ENCODE data around the gene ATP2B2.

ATP2B2 gene

GRCh38 chr3:10520072-10520471, 14.7 kb upstream of the ATP2B2 start:
- H3K27me3 ChIP-seq (ENCODE audit: control insufficient read depth in 1 of 2, insufficient read depth in 2 of 2, low read length in 2 of 2), result peaks cover 0 to 8% of the 10 kb centered on the region in 2 donors
- no peaks in the 10 kb centered on the region for H3K36me3 ChIP-seq (ENCODE audit: control insufficient read depth in 2 of 2, insufficient read depth in 2 of 2, low read length in 2 of 2)
- no peak overlapping the region for H3K9ac ChIP-seq (ENCODE audit: low read length in 2 of 2)
- H3K4me3 ChIP-seq (ENCODE audit: low read length in 2 of 2), result no peak overlapping the region
- H3K4me1 ChIP-seq (ENCODE audit: control insufficient read depth, insufficient read depth, low read length), result no peaks in the 10 kb centered on the region
- H3K9me3 ChIP-seq (ENCODE audit: control insufficient read depth in 2 of 2, low read length in 2 of 2), result no peaks in the 10 kb centered on the region
- no peak overlapping the region for H3K27ac ChIP-seq (ENCODE audit: low read length)

- Histone ChIP-seq H3K9ac (ENCODE audit: low read length in 2 of 2) (no peak overlapping the region), H3K4me3 (ENCODE audit: low read length in 2 of 2) (no peak overlapping the region), H3K27ac (ENCODE audit: low read length) (no peak overlapping the region), H3K36me3 (ENCODE audit: control insufficient read depth in 2 of 2, insufficient read depth in 2 of 2, low read length in 2 of 2) (no peaks in the 10 kb centered on the region), H3K27me3 (ENCODE audit: control insufficient read depth in 1 of 2, insufficient read depth in 2 of 2, low read length in 2 of 2) (peaks cover 0 to 4% of the 10 kb centered on the region in 2 donors), H3K4me1 (ENCODE audit: control insufficient read depth, insufficient read depth, low read length) (no peaks in the 10 kb centered on the region), H3K9me3 (ENCODE audit: control insufficient read depth in 2 of 2, low read length in 2 of 2) (no peaks in the 10 kb centered on the region)
Measured at GRCh38 chr3:10519236-10519635, 13.8 kb upstream of the ATP2B2 start.

- H3K27ac ChIP-seq (ENCODE audit: low read length), result no peak overlapping the region
- peaks cover 0 to 5% of the 10 kb centered on the region in 2 donors for H3K27me3 ChIP-seq (ENCODE audit: control insufficient read depth in 1 of 2, insufficient read depth in 2 of 2, low read length in 2 of 2)
- H3K4me1 ChIP-seq (ENCODE audit: control insufficient read depth, insufficient read depth, low read length), result no peaks in the 10 kb centered on the region
- H3K4me3 ChIP-seq (ENCODE audit: low read length in 2 of 2), result no peak overlapping the region
- H3K36me3 ChIP-seq (ENCODE audit: control insufficient read depth in 2 of 2, insufficient read depth in 2 of 2, low read length in 2 of 2), result no peaks in the 10 kb centered on the region
- no peak overlapping the region for H3K9ac ChIP-seq (ENCODE audit: low read length in 2 of 2)
- no peaks in the 10 kb centered on the region for H3K9me3 ChIP-seq (ENCODE audit: control insufficient read depth in 2 of 2, low read length in 2 of 2)
Measured at GRCh38 chr3:10518506-10519150, 13.2 kb upstream of the ATP2B2 start.

GRCh38 chr3:10517627-10518026, 12.2 kb upstream of the ATP2B2 start:
- Histone ChIP-seq H3K9ac (ENCODE audit: low read length in 2 of 2) (no peak overlapping the region), H3K4me1 (ENCODE audit: control insufficient read depth, insufficient read depth, low read length) (no peaks in the 10 kb centered on the region), H3K36me3 (ENCODE audit: control insufficient read depth in 2 of 2, insufficient read depth in 2 of 2, low read length in 2 of 2) (no peaks in the 10 kb centered on the region), H3K27ac (ENCODE audit: low read length) (no peak overlapping the region), H3K9me3 (ENCODE audit: control insufficient read depth in 2 of 2, low read length in 2 of 2) (no peaks in the 10 kb centered on the region), H3K4me3 (ENCODE audit: low read length in 2 of 2) (no peak overlapping the region), H3K27me3 (ENCODE audit: control insufficient read depth in 1 of 2, insufficient read depth in 2 of 2, low read length in 2 of 2) (peaks cover 0 to 6% of the 10 kb centered on the region in 2 donors)

- Histone ChIP-seq H3K9me3 (ENCODE audit: control insufficient read depth in 2 of 2, low read length in 2 of 2) (no peaks in the 10 kb centered on the region), H3K27ac (ENCODE audit: low read length) (no peak overlapping the region), H3K27me3 (ENCODE audit: control insufficient read depth in 1 of 2, insufficient read depth in 2 of 2, low read length in 2 of 2) (peaks cover 0 to 4% of the 10 kb centered on the region in 2 donors)
Measured at GRCh38 chr3:10516544-10517452, 11.4 kb upstream of the ATP2B2 start.

GRCh38 chr3:10515884-10516495, 10.6 kb upstream of the ATP2B2 start:
- H3K9ac ChIP-seq (ENCODE audit: low read length in 2 of 2), result no peak overlapping the region
- no peaks in the 10 kb centered on the region for H3K4me1 ChIP-seq (ENCODE audit: control insufficient read depth, insufficient read depth, low read length)
- H3K4me3 ChIP-seq (ENCODE audit: low read length in 2 of 2), result no peak overlapping the region
- H3K36me3 ChIP-seq (ENCODE audit: control insufficient read depth in 2 of 2, insufficient read depth in 2 of 2, low read length in 2 of 2), result no peaks in the 10 kb centered on the region
- no peak overlapping the region for H3K27ac ChIP-seq (ENCODE audit: low read length)
- peaks cover 0 to 4% of the 10 kb centered on the region in 2 donors for H3K27me3 ChIP-seq (ENCODE audit: control insufficient read depth in 1 of 2, insufficient read depth in 2 of 2, low read length in 2 of 2)
- no peaks in the 10 kb centered on the region for H3K9me3 ChIP-seq (ENCODE audit: control insufficient read depth in 2 of 2, low read length in 2 of 2)

More at GRCh38 chr3:10516544-10517452, 11.4 kb upstream of the ATP2B2 start:
- H3K9ac ChIP-seq (ENCODE audit: low read length in 2 of 2), result no peak overlapping the region
- H3K4me3 ChIP-seq (ENCODE audit: low read length in 2 of 2), result no peak overlapping the region
- no peaks in the 10 kb centered on the region for H3K4me1 ChIP-seq (ENCODE audit: control insufficient read depth, insufficient read depth, low read length)
- H3K36me3 ChIP-seq (ENCODE audit: control insufficient read depth in 2 of 2, insufficient read depth in 2 of 2, low read length in 2 of 2), result no peaks in the 10 kb centered on the region

GRCh38 chr3:10515396-10515795, 10.0 kb upstream of the ATP2B2 start:
- Histone ChIP-seq H3K9ac (ENCODE audit: low read length in 2 of 2) (no peak overlapping the region), H3K9me3 (ENCODE audit: control insufficient read depth in 2 of 2, low read length in 2 of 2) (no peaks in the 10 kb centered on the region), H3K27ac (ENCODE audit: low read length) (no peak overlapping the region), H3K4me3 (ENCODE audit: low read length in 2 of 2) (no peak overlapping the region), H3K27me3 (ENCODE audit: control insufficient read depth in 1 of 2, insufficient read depth in 2 of 2, low read length in 2 of 2) (peaks cover 0 to 6% of the 10 kb centered on the region in 2 donors), H3K36me3 (ENCODE audit: control insufficient read depth in 2 of 2, insufficient read depth in 2 of 2, low read length in 2 of 2) (no peaks in the 10 kb centered on the region), H3K4me1 (ENCODE audit: control insufficient read depth, insufficient read depth, low read length) (no peaks in the 10 kb centered on the region)

GRCh38 chr3:10514407-10515069, 9.2 kb upstream of the ATP2B2 start:
- H3K9ac ChIP-seq (ENCODE audit: low read length in 2 of 2), result no peak overlapping the region
- H3K36me3 ChIP-seq (ENCODE audit: control insufficient read depth in 2 of 2, insufficient read depth in 2 of 2, low read length in 2 of 2), result no peaks in the 10 kb centered on the region

GRCh38 chr3:10513306-10513705, 7.9 kb upstream of the ATP2B2 start:
- peaks cover 0 to 7% of the 10 kb centered on the region in 2 donors for H3K27me3 ChIP-seq (ENCODE audit: control insufficient read depth in 1 of 2, insufficient read depth in 2 of 2, low read length in 2 of 2)
- no peaks in the 10 kb centered on the region for H3K36me3 ChIP-seq (ENCODE audit: control insufficient read depth in 2 of 2, insufficient read depth in 2 of 2, low read length in 2 of 2)
- no peak overlapping the region for H3K27ac ChIP-seq (ENCODE audit: low read length)
- no peaks in the 10 kb centered on the region for H3K9me3 ChIP-seq (ENCODE audit: control insufficient read depth in 2 of 2, low read length in 2 of 2)
- no peaks in the 10 kb centered on the region for H3K4me1 ChIP-seq (ENCODE audit: control insufficient read depth, insufficient read depth, low read length)
- H3K4me3 ChIP-seq (ENCODE audit: low read length in 2 of 2), result no peak overlapping the region
- H3K9ac ChIP-seq (ENCODE audit: low read length in 2 of 2), result no peak overlapping the region

More at GRCh38 chr3:10514407-10515069, 9.2 kb upstream of the ATP2B2 start:
- no peak overlapping the region for H3K27ac ChIP-seq (ENCODE audit: low read length)
- peaks cover 0 to 6% of the 10 kb centered on the region in 2 donors for H3K27me3 ChIP-seq (ENCODE audit: control insufficient read depth in 1 of 2, insufficient read depth in 2 of 2, low read length in 2 of 2)
- H3K4me1 ChIP-seq (ENCODE audit: control insufficient read depth, insufficient read depth, low read length), result no peaks in the 10 kb centered on the region
- H3K9me3 ChIP-seq (ENCODE audit: control insufficient read depth in 2 of 2, low read length in 2 of 2), result no peaks in the 10 kb centered on the region
- H3K4me3 ChIP-seq (ENCODE audit: low read length in 2 of 2), result no peak overlapping the region

GRCh38 chr3:10512687-10513086, 7.3 kb upstream of the ATP2B2 start:
- no peaks in the 10 kb centered on the region for H3K36me3 ChIP-seq (ENCODE audit: control insufficient read depth in 2 of 2, insufficient read depth in 2 of 2, low read length in 2 of 2)
- no peaks in the 10 kb centered on the region for H3K9me3 ChIP-seq (ENCODE audit: control insufficient read depth in 2 of 2, low read length in 2 of 2)
- peaks cover 0 to 9% of the 10 kb centered on the region in 2 donors for H3K27me3 ChIP-seq (ENCODE audit: control insufficient read depth in 1 of 2, insufficient read depth in 2 of 2, low read length in 2 of 2)
- no peaks in the 10 kb centered on the region for H3K4me1 ChIP-seq (ENCODE audit: control insufficient read depth, insufficient read depth, low read length)
- no peak overlapping the region for H3K4me3 ChIP-seq (ENCODE audit: low read length in 2 of 2)
- H3K9ac ChIP-seq (ENCODE audit: low read length in 2 of 2), result no peak overlapping the region
- H3K27ac ChIP-seq (ENCODE audit: low read length), result no peak overlapping the region
